Measurements from ENCODE around the gene MED15.

MED15 gene

GRCh38 chr22:20580611-20581502 lies 73.4 kb downstream of the MED15 start:
- DNase-seq (ENCODE audit: insufficient read length, low spot score) (no peak), FAIRE-seq (no peak)

- DNase-seq (ENCODE audit: insufficient read length, low spot score) (no peak), FAIRE-seq (no peak)
These were observed 74.2 kb downstream of the MED15 start for GRCh38 chr22:20581503-20582170.

- FAIRE-seq, result no peak
These were observed 74.7 kb downstream of the MED15 start for GRCh38 chr22:20582171-20582511.

GRCh38 chr22:20582520-20583361 lies 75.3 kb downstream of the MED15 start:
- DNase-seq (ENCODE audit: insufficient read length, low spot score) (no peak), FAIRE-seq (no peak)

More at GRCh38 chr22:20582171-20582511, 74.7 kb downstream of the MED15 start:
- DNase-seq (ENCODE audit: insufficient read length, low spot score), result no peak

DNA sequence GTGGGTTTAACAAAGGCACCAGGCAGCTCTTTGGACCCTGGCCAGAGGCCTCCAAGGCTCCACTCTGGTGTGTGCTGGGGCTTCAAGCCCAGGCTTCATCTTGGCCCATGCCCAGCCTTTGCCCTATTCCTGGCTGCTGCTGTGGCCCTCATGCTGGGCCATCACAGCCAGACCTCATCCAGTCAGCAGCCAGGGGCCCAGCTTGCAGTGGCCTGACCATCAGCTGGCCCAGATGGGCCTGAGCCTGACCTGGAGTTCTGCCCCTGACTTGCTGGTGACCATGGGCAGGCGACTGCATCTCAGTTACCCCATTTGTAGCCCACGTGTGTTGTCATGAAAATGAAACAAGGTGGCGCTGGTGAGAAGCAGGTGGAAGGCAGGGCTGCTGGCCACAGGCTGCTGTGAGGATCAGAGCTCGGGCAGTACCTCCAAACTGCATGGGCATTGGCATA lies 76.1 kb downstream of the MED15 start:
- DNase-seq (ENCODE audit: insufficient read length, low spot score) (no peak), FAIRE-seq (no peak)

GRCh38 chr22:20584029-20584871 lies 76.8 kb downstream of the MED15 start:
- FAIRE-seq (no peak), DNase-seq (ENCODE audit: insufficient read length, low spot score) (no peak)

- FAIRE-seq (no peak), DNase-seq (ENCODE audit: insufficient read length, low spot score) (no peak)
These were observed 77.6 kb downstream of the MED15 start for GRCh38 chr22:20584872-20585638.

GRCh38 chr22:20585639-20586402 lies 78.4 kb downstream of the MED15 start:
- DNase-seq (ENCODE audit: insufficient read length, low spot score) (no peak), FAIRE-seq (no peak)

DNA sequence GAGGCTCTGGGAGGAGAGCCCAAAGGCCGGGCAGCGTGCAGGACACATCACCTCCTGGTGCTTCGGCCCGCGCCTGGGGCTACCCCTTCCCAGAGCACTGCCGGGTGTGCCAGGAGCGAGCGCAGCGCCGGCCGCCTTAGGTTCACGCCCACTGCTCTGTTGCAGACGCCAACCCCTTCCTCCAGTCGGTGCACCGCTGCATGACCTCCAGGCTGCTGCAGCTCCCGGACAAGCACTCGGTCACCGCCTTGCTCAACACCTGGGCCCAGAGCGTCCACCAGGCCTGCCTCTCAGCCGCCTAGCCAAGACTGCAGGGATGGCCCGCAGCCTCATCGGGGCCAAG lies 79.0 kb downstream of the MED15 start:
- no peak for DNase-seq (ENCODE audit: insufficient read length, low spot score)
- FAIRE-seq, result no peak

- DNase-seq (ENCODE audit: insufficient read length, low spot score) (no peak), FAIRE-seq (no peak)
These were observed 80.0 kb downstream of the MED15 start for GRCh38 chr22:20587206-20587958.

DNA sequence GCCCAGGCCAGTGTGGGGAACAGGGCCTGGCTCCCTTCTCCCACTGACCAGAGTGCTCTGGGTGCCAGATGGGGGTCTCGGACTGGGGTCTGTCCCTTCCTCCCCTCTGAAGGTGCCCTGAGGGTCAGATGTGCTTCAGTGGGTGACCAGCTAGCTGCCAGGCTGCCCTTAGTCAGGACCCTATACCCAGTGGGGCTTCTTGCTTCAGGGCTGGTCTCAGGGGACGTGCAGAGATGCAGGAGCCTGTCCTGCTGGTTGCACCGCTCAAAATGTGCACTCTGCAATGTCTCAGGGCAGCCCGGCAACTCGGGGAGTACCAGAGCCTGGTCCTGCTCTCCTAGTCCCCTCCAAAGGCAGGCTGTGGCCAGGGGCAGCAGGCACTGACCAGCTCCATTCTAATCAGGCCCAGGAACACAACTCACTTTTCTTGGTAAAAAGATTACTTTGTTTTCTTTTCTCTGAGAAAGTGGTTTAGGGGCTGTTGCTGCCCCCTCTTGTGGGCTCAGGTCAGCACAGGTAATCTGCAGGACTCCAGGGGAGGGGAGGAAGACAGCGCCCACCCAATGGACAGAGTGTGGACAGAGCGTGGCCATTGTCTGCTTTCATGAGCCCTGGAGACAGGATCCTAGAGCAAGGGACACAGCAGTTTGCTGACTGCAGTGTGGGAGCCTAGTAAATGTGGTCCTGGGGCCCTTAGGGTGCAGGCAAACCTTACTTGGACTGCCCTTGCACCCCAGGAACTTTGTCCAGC lies 80.9 kb downstream of the MED15 start:
- DNase-seq (ENCODE audit: insufficient read length, low spot score) (no peak), FAIRE-seq (no peak)

- DNase-seq (ENCODE audit: insufficient read length, low spot score), result no peak
- FAIRE-seq, result no peak
These were observed 81.6 kb downstream of the MED15 start for GRCh38 chr22:20588843-20589581.

GRCh38 chr22:20589614-20590476 lies 82.4 kb downstream of the MED15 start:
- DNase-seq (ENCODE audit: insufficient read length, low spot score) (no peak), FAIRE-seq (no peak)

- FAIRE-seq (no peak), DNase-seq (ENCODE audit: insufficient read length, low spot score) (no peak)
These were observed 83.3 kb downstream of the MED15 start for GRCh38 chr22:20590477-20591294.

DNA sequence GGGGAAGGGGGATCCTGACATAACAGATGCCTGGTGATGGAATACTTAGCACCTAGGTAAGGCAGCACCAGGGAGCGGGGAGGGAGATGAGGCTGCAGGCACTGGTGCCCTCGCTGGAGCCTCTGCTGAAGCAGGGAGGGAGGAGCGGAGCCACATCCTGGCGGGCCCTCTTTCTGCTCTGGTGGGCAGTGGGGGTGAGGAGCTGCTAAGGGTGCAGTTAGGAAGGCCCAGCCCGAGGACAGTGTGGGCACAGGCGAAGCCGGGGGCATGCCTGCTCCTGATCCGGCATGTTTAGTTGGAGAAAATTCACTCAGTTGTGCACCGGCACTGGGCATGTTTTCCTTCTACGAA lies 83.9 kb downstream of the MED15 start:
- DNase-seq (ENCODE audit: insufficient read length, low spot score), result no peak
- FAIRE-seq, result no peak
